Measurements from ENCODE around the gene RTL1.

DNA sequence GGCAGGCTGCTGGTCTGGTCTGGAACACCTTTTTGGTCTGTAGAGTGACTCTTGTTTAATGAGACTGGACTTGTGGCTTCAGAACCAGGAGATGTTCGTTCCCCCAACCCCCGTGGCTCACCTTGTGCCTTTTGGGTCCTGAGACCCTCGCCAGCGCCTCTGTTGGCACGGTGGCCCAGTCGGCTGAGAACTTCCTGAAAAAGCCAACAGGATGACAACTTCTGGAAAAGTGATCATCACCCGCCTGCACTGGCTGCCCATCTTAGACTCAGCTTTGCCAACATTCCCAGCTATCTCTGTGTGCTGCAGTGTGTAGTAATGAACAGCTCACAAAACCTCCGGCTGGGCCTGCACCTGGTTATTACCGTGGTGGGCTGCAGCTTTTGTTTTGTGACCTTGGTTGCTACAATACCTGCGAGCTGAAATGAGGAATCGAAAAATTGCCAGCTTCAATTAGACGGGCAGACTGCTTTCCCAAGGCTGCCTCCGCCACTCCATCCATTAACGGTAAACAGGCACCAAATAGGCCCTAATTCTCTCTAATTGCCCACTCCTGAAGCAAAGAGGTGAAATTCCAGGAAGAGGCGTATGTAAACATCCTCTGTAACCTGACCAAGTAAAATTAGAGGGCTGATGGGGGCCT, 61.6 kb downstream of the RTL1 start:
- TF ChIP-seq, protein P1, sequence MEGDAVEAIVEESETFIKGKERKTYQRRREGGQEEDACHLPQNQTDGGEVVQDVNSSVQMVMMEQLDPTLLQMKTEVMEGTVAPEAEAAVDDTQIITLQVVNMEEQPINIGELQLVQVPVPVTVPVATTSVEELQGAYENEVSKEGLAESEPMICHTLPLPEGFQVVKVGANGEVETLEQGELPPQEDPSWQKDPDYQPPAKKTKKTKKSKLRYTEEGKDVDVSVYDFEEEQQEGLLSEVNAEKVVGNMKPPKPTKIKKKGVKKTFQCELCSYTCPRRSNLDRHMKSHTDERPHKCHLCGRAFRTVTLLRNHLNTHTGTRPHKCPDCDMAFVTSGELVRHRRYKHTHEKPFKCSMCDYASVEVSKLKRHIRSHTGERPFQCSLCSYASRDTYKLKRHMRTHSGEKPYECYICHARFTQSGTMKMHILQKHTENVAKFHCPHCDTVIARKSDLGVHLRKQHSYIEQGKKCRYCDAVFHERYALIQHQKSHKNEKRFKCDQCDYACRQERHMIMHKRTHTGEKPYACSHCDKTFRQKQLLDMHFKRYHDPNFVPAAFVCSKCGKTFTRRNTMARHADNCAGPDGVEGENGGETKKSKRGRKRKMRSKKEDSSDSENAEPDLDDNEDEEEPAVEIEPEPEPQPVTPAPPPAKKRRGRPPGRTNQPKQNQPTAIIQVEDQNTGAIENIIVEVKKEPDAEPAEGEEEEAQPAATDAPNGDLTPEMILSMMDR (IDR thresholded peaks at IDR 0.05) = no peak
- no peak for TF ChIP-seq POLR2AphosphoS5 (IDR thresholded peaks at IDR 0.05)
- no peak for TF ChIP-seq POLR2A (IDR thresholded peaks at IDR 0.05)
- no peak for TF ChIP-seq EP300 (IDR thresholded peaks at IDR 0.05; ENCODE audit: low read depth)

Data from transverse colon (tissue), 4 donors.